ENCODE measurements around the gene BAZ2B. TPM values are rescaled to one million over a fixed set of nuclear protein-coding genes. Genes with fewer than 3 reads are reported as not detected.

The BAZ2B gene
- total RNA-seq, 1 experiment from 2014 or later, result 43.3 TPM

- no peaks in the 10 kb centered on the region for H3K27me3 Mint-ChIP-seq (ENCODE audit: unreplicated experiment)
- no peaks in the 10 kb centered on the region for H3K4me1 Mint-ChIP-seq (ENCODE audit: low read depth, unreplicated experiment)
- no peak overlapping the region for H3K27ac Mint-ChIP-seq (ENCODE audit: unreplicated experiment)
- BruUV-seq (replicated peaks), result no TSS peak
- intact Hi-C loops (cut with micrococcal nuclease; ENCODE audit: unreplicated experiment), result no loop called here
- CTCF ChIA-PET, result no interaction called here
- H3K36me3 Mint-ChIP-seq (ENCODE audit: insufficient read depth, unreplicated experiment), result no peaks in the 10 kb centered on the region
- no peaks in the 10 kb centered on the region for H3K9me3 Mint-ChIP-seq (ENCODE audit: low read depth, unreplicated experiment)
- no peak for DNase-seq
- H3K4me3 Mint-ChIP-seq (ENCODE audit: low read depth, unreplicated experiment), result no peak overlapping the region
- no peak for TF ChIP-seq CTCF (IDR thresholded peaks at IDR 0.05; ENCODE audit: unreplicated experiment)
These were observed 216.5 kb downstream of the BAZ2B start for GRCh38 chr2:159399716-159400415.

- CTCF ChIA-PET, result no interaction called here
- no TSS peak for BruUV-seq (replicated peaks)
These were observed 219.5 kb downstream of the BAZ2B start for GRCh38 chr2:159396799-159397198.

GRCh38 chr2:159382447-159383028 is 233.8 kb downstream of the BAZ2B start:
- DNase-seq, result no peak
- H3K9me3 Mint-ChIP-seq (ENCODE audit: low read depth, unreplicated experiment), result no peaks in the 10 kb centered on the region
- TF ChIP-seq CTCF (IDR thresholded peaks at IDR 0.05; ENCODE audit: unreplicated experiment), result no peak
- H3K4me3 Mint-ChIP-seq (ENCODE audit: low read depth, unreplicated experiment), result no peak overlapping the region
- intact Hi-C loops (cut with micrococcal nuclease; ENCODE audit: unreplicated experiment), result no loop called here
- no peaks in the 10 kb centered on the region for H3K4me1 Mint-ChIP-seq (ENCODE audit: low read depth, unreplicated experiment)
- no peak overlapping the region for H3K27ac Mint-ChIP-seq (ENCODE audit: unreplicated experiment)
- CTCF ChIA-PET, result no interaction called here
- H3K36me3 Mint-ChIP-seq (ENCODE audit: insufficient read depth, unreplicated experiment), result no peaks in the 10 kb centered on the region
- H3K27me3 Mint-ChIP-seq (ENCODE audit: unreplicated experiment), result no peaks in the 10 kb centered on the region
- no TSS peak for BruUV-seq (replicated peaks)

More at GRCh38 chr2:159396799-159397198, 219.5 kb downstream of the BAZ2B start:
- Mint-ChIP-seq H3K4me1 (ENCODE audit: low read depth, unreplicated experiment) (no peaks in the 10 kb centered on the region), H3K36me3 (ENCODE audit: insufficient read depth, unreplicated experiment) (no peaks in the 10 kb centered on the region), H3K9me3 (ENCODE audit: low read depth, unreplicated experiment) (no peaks in the 10 kb centered on the region), H3K27ac (ENCODE audit: unreplicated experiment) (no peak overlapping the region), H3K4me3 (ENCODE audit: low read depth, unreplicated experiment) (no peak overlapping the region), H3K27me3 (ENCODE audit: unreplicated experiment) (no peaks in the 10 kb centered on the region)
- DNase-seq, result no peak
- no peak for TF ChIP-seq CTCF (IDR thresholded peaks at IDR 0.05; ENCODE audit: unreplicated experiment)
- intact Hi-C loops (cut with micrococcal nuclease; ENCODE audit: unreplicated experiment), result no loop called here

GRCh38 chr2:159381574-159381973 is 234.8 kb downstream of the BAZ2B start:
- H3K9me3 Mint-ChIP-seq (ENCODE audit: low read depth, unreplicated experiment), result no peaks in the 10 kb centered on the region
- CTCF ChIA-PET, result no interaction called here
- DNase-seq, result no peak
- H3K36me3 Mint-ChIP-seq (ENCODE audit: insufficient read depth, unreplicated experiment), result no peaks in the 10 kb centered on the region
- H3K27ac Mint-ChIP-seq (ENCODE audit: unreplicated experiment), result no peak overlapping the region
- no peaks in the 10 kb centered on the region for H3K27me3 Mint-ChIP-seq (ENCODE audit: unreplicated experiment)
- no peak for TF ChIP-seq CTCF (IDR thresholded peaks at IDR 0.05; ENCODE audit: unreplicated experiment)
- H3K4me3 Mint-ChIP-seq (ENCODE audit: low read depth, unreplicated experiment), result no peak overlapping the region
- H3K4me1 Mint-ChIP-seq (ENCODE audit: low read depth, unreplicated experiment), result no peaks in the 10 kb centered on the region
- no TSS peak for BruUV-seq (replicated peaks)
- intact Hi-C loops (cut with micrococcal nuclease; ENCODE audit: unreplicated experiment), result no loop called here

Data from Calu3 (cell line).